GM10847 (cell line): Measurements from ENCODE around the gene FIGNL2.

Source experiments
- POLR2A ChIP-seq: IDR thresholded peaks from 2 replicates; pipeline ENCODE4 v1.6.1; 2011; ENCODE audit not compliant: insufficient read length; ENCODE audit errors: extremely low read depth

Gene FIGNL2

DNA sequence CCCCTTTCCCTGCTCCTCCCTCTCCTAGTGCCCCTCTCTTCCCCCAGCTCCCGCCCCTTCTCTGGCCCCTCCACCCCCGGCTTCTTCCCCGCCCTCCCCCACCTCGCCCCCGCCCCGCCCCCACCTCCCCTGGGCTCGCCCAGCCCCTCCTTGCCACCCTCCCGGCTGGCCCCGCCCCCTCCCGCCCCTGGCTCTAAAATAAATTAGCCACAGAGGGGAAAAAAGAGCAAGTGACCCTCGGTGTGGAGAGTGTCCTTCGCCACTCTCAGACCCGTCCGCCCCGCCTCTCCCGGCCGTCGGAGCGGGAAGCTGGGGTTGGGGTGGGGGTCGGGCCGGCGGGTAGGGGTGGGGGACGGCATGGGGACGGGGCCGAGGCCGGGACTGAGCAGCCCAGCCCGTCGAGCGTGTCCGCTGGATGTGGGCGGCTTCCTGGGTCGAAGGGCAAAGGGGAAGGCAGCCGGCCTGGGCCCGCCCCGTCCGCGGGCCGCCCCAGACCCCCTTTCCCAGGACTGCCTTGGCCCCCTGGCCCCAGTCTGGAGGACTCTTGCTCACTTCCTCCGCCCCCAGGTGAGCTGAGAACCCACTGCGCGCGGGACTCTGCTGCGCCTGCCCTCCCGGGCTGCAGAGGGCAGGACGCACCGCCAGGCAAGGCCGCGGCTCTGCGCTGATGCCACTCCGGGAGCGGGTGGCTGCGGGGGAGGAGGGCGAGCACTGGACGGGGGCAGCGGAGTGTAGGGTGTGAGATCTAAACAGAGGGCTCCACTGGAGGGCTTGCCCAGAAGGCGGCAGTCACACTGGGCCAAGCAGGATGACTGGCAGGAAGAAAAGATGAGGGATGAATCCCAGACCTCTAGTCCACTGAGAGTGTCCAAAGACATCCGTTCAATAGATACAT, 570 bp upstream of the FIGNL2 start:
- TF ChIP-seq POLR2A: no peak

DNA sequence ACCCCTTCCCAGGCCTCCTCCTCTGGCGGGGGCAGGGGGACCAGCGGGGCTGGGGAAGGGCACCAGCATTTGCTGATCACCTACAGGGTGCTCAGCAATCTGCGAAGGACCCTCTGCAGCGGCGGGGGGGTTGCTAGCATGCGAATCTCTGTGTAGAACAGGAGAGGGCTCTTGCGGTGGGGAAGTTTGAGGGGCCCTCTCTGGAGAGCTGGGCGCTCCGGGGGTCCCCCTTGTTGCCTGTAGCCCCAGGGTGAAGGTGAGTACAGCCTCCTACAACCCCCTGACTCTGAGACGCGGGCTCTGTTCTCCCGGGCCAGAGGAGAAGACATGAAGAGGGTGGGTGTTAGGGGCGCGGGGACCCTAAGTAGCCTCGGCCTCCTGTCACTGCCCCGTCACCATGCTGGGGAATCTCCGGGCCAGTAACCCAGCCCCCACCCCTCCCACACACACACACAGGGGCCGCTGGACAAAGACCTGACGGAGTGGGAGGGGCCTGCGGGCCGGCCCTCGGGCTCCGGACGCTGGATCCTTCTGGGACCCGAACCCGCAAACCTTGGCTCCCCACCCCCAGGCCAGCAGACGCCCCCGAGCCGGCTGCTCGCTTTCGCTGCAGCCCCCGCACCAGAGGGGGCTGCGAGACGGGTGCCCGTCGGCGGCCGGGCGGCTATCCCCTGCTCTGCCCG, 734 bp downstream of the FIGNL2 start:
- no peak for TF ChIP-seq POLR2A

- no peak for TF ChIP-seq POLR2A
Measured at GRCh38 chr12:51846911-51847642, 1.4 kb downstream of the FIGNL2 start.

- no peak for TF ChIP-seq POLR2A
Measured at GRCh38 chr12:51846271-51846691, 2.2 kb downstream of the FIGNL2 start.

DNA sequence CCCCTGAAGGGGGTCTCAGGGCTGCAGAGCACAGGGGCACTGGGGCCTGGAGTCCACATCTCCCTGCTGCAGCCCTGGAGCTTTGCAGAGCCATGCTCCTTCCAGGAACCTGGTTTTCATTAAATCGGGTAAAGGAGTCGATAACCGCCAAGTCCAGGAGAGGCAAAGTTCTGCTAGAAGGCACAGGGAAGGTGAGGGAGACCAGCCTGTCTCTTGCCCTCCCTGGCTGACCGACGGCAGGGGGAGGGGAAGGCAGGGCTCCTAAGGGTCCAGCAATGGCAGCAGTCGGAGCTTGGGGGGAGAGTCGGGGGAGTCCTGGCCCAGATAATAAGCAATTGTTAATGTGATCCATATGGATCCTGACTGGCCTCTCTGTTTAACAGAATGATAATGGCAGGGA, 3.0 kb downstream of the FIGNL2 start:
- TF ChIP-seq POLR2A: no peak

DNA sequence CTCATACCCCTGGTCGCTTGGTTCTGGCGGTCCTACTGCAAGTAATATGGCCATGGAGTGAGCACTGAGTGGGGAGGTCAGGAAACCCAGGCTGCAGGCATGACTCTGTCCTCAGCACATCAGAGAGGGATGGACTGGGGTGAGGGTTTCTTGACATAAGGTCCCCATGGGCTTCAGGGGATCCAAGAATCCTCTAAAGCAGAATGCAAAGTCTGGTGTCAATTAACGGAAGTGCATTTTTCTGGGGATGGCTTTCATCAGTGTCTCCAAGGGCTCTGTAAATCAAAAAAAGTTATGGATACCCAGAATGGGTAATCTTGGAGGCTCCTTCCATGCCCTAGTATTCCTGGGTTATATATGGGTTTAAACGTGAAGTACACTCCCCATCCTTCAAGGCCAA, 3.7 kb downstream of the FIGNL2 start:
- TF ChIP-seq POLR2A: no peak

- TF ChIP-seq POLR2A: no peak
Measured at GRCh38 chr12:51841727-51842126, 6.8 kb downstream of the FIGNL2 start.

GRCh38 chr12:51840966-51841365, 7.6 kb downstream of the FIGNL2 start:
- TF ChIP-seq POLR2A: no peak

GRCh38 chr12:51839310-51839947, 9.1 kb downstream of the FIGNL2 start:
- no peak for TF ChIP-seq POLR2A

DNA sequence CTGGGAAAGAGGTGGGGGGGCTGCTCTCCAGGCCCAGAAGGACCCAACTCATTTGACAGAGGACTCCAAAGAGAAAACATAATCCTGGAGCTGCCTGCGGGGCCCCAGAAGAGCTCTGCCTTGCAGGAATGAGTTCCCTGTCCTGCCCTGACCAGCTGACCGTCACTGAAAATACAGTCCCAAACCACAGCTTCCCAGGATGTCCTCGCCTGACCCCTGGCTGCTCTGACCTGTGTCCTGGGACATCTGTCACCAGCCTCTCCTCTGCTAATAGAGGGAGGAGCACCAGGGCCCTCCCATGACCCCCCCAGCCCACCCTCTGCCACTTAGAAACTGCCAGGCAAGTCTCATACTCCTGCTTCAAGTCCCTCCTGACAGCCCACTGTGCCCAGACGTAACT, 9.8 kb downstream of the FIGNL2 start:
- no peak for TF ChIP-seq POLR2A

DNA sequence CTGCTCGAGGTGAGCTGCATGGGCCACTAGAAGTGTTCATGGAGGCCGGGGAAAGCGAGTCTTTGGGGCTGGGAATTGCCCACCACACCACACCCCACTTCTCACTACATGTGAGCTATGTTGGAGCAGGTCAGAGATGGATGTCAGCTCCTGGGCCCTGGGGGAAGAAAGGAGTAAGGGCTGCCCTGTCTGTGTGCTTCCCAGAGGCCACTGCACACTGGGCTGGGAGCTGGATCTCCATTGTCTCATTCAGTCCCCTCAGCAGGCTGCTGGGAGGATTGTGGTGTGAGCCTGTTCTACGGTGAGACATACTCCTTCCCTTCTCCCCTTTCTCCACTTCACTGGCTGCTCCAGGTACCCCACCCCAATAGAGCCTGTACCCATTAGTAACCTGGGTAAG, 10.5 kb downstream of the FIGNL2 start:
- no peak for TF ChIP-seq POLR2A

GRCh38 chr12:51837286-51837685, 11.2 kb downstream of the FIGNL2 start:
- no peak for TF ChIP-seq POLR2A

GRCh38 chr12:51836827-51837173, 11.7 kb downstream of the FIGNL2 start:
- TF ChIP-seq POLR2A: no peak

- no peak for TF ChIP-seq POLR2A
Measured at GRCh38 chr12:51836041-51836826, 12.3 kb downstream of the FIGNL2 start.

- no peak for TF ChIP-seq POLR2A
Measured at GRCh38 chr12:51834411-51834810, 14.1 kb downstream of the FIGNL2 start.
